Tibial nerve (tissue), 4 donors: ENCODE data around the gene VDR. TPM values are rescaled to one million over a fixed set of nuclear protein-coding genes. Genes with fewer than 3 reads are reported as not detected.

Experiments
- DNase-seq, 2 donors: peaks; one replicate each; pipeline ENCODE4 v3.0.0-alpha.2; 2019; ENCODE audit warnings: low spot score in 2 of 2
- H3K27ac ChIP-seq, 4 donors: fragments of 200-600 bp; sonication (generic) in 3 of 4; one replicate each; pipeline ENCODE4 v1.5.1; 2017 to 2019; ENCODE audit warnings: mild to moderate bottlenecking in 1 of 4
- H3K27me3 ChIP-seq, 2 donors: fragments of 200-600 bp; sonication (generic) in 1 of 2; one replicate each; pipeline versions ENCODE4 v1.5.1 to v1.6.0; 2017 to 2019
- H3K36me3 ChIP-seq, 3 donors: fragments of 200-600 bp; sonication (generic); one replicate each; pipeline ENCODE4 v1.5.1; 2018 to 2019
- H3K4me1 ChIP-seq, 4 donors: fragments of 200-600 bp; sonication (generic) in 3 of 4; one replicate each; pipeline ENCODE4 v1.5.1; 2017 to 2019
- H3K4me3 ChIP-seq, 4 donors: fragments of 200-600 bp; sonication (generic) in 3 of 4; one replicate each; pipeline ENCODE4 v1.5.1; 2017 to 2019; ENCODE audit warnings: mild to moderate bottlenecking in 1 of 4, moderate library complexity in 1 of 4
- H3K9me3 ChIP-seq, 4 donors: fragments of 200-600 bp; sonication (generic) in 3 of 4; one replicate each; pipeline ENCODE4 v1.5.1; 2017 to 2019
- EP300 ChIP-seq, 2 donors: sonication (generic); formaldehyde crosslinking; IDR thresholded peaks; one replicate each; pipeline ENCODE4 v1.6.1; 2017; ENCODE audit warnings: antibody characterized with exemption in 2 of 2, mild to moderate bottlenecking in 1 of 2
- POLR2A ChIP-seq, 2 donors: fragments of 450-650 bp; IDR thresholded peaks; one replicate each; pipeline ENCODE4 v1.6.1; 2017; ENCODE audit warnings: antibody characterized with exemption in 2 of 2, mild to moderate bottlenecking in 2 of 2, moderate library complexity in 2 of 2
- WGBS, 2 donors: methylation state at CpG; one replicate each; pipeline ENCODE4 v1.1.5; 2018; 5-methylcytosine and 5-hydroxymethylcytosine counted together
- total RNA-seq, 4 donors: library from RNA; depleted of rRNA; stranded (reverse); fragments of >200 nt; gene quantifications; one replicate each; pipeline ENCODE4 v1.1.0, GENCODE V29; 2016
- TF ChIP-seq, protein P1 (sequence below), 5 experiments: fragments of 200-600 bp in 3 of 5; fragments of 450-650 bp in 2 of 5; sonication (generic) in 3 of 5; IDR thresholded peaks; one replicate each; pipeline ENCODE4 v1.5.1; 2016 to 2019; ENCODE audit warnings: antibody characterized with exemption in 5 of 5, mild to moderate bottlenecking in 3 of 5, moderate library complexity in 2 of 5

The VDR gene
- total RNA-seq, 4 donors from 2014 or later: 0.78 to 6.6 (median 1.1) TPM

DNA sequence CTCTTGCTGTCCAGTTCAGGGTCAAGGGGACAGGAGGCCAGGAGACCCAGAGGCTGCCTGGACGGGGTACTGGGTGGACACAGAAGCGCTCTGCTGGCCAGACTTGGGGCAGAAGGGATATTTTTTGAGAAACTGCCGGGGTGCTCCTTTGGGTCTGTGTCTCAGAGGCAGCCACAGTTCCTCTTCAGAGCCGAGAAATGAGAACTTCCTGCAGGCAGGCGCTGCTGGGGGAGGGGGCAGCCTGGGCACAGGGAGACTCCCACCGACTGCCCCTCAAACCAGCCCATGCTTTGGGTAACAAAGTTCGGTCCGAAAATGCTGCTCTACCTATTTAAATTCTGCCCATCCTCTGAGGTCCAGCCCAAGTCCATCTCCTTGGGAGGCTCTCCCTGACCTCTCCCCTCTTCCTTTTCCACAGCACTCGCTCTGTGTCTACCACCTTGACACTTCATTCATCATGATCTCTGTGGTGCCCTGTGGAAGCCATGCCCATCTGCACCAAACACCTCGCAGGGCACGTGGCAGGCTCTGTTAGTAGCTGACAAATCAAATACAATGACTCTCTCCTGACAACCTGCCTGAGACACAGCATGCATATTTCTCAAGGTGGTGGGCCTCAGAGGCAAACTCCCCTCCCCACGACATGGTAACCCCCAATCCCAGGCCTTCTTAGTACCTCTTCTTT is 101.5 kb downstream of the VDR start:
- H3K4me3 ChIP-seq: no peak overlapping the region
- H3K36me3 ChIP-seq: peaks cover 0 to 15% (median 4%) of the 10 kb centered on the region in 3 donors
- 69 to 73% methylated on average over 12 of the region's 12 CpGs for WGBS, 2 donors
- peaks cover 7 to 100% (median 92%) of the 10 kb centered on the region in 4 donors for H3K4me1 ChIP-seq
- no peak for DNase-seq
- no peaks in the 10 kb centered on the region for H3K27me3 ChIP-seq
- no peak for TF ChIP-seq POLR2A (IDR thresholded peaks at IDR 0.05)
- TF ChIP-seq, protein P1, sequence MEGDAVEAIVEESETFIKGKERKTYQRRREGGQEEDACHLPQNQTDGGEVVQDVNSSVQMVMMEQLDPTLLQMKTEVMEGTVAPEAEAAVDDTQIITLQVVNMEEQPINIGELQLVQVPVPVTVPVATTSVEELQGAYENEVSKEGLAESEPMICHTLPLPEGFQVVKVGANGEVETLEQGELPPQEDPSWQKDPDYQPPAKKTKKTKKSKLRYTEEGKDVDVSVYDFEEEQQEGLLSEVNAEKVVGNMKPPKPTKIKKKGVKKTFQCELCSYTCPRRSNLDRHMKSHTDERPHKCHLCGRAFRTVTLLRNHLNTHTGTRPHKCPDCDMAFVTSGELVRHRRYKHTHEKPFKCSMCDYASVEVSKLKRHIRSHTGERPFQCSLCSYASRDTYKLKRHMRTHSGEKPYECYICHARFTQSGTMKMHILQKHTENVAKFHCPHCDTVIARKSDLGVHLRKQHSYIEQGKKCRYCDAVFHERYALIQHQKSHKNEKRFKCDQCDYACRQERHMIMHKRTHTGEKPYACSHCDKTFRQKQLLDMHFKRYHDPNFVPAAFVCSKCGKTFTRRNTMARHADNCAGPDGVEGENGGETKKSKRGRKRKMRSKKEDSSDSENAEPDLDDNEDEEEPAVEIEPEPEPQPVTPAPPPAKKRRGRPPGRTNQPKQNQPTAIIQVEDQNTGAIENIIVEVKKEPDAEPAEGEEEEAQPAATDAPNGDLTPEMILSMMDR (IDR thresholded peaks at IDR 0.05): no peak
- TF ChIP-seq EP300 (IDR thresholded peaks at IDR 0.05): no peak
- H3K27ac ChIP-seq: peak overlapping the region in 3 of 4 donors; percentile 48 to 98 (median 85)
- no peaks in the 10 kb centered on the region for H3K9me3 ChIP-seq

DNA sequence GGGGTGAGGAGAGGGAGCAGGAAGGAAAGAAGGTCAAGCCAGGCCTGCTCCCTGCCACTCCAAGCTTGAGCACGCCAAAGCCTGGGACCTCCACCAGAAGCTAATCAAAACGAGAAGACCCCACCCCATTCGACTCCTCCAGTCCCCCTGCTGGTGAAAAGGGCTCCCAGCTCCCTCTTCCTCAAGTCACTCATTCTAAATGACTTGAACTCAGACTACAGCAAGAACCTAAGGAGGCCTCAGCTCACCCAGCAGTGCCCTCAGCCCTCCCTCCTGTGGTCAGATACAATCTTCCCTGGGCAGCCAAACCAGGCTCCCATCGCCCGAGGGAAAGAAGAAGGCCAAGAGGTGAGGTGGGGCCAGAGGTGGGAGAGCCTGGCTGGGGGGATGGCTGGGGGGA is 102.5 kb downstream of the VDR start:
- Histone ChIP-seq H3K4me3 (no peak overlapping the region), H3K4me1 (peaks cover 7 to 94% (median 82%) of the 10 kb centered on the region in 4 donors), H3K36me3 (peaks cover 0 to 26% (median 8%) of the 10 kb centered on the region in 3 donors), H3K9me3 (no peaks in the 10 kb centered on the region), H3K27me3 (no peaks in the 10 kb centered on the region), H3K27ac (peak overlapping the region; percentile 2 to 98 (median 51))
- TF ChIP-seq POLR2A (IDR thresholded peaks at IDR 0.05) (no peak), EP300 (IDR thresholded peaks at IDR 0.05) (no peak)
- TF ChIP-seq, protein P1 (IDR thresholded peaks at IDR 0.05): peak in 2 of 5 experiments; percentile 6 to 20
- DNase-seq: no peak
- 22 to 25% methylated on average over 5 of the region's 5 CpGs for WGBS, 2 donors

DNA sequence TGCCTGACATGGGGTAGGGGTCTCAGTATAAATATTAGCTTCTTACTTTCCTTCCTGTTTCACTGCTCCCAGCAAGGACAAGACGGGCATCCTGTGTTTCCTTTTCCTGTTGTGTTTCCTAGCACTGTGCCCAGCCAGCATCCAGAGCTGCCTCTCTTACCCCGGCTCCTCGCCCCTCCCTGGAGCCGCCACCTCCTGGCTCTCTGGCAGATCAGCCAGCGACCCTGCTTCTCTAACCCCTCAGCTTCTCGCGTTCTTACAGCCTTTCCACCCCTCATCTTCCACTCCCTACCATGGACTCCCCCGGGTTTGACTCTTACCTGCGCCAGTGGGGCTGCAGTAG is 102.9 kb downstream of the VDR start:
- DNase-seq: no peak
- no peaks in the 10 kb centered on the region for H3K9me3 ChIP-seq
- 42 to 46% methylated on average over 9 of the region's 9 CpGs for WGBS, 2 donors
- H3K27me3 ChIP-seq: no peaks in the 10 kb centered on the region
- TF ChIP-seq, protein P1 (IDR thresholded peaks at IDR 0.05): no peak
- TF ChIP-seq POLR2A (IDR thresholded peaks at IDR 0.05): no peak
- no peak for TF ChIP-seq EP300 (IDR thresholded peaks at IDR 0.05)
- peaks cover 0 to 30% (median 8%) of the 10 kb centered on the region in 3 donors for H3K36me3 ChIP-seq
- H3K27ac ChIP-seq: peak overlapping the region in 3 of 4 donors; percentile 17 to 98 (median 85)
- H3K4me3 ChIP-seq: no peak overlapping the region
- H3K4me1 ChIP-seq: peaks cover 7 to 90% (median 78%) of the 10 kb centered on the region in 4 donors

DNA sequence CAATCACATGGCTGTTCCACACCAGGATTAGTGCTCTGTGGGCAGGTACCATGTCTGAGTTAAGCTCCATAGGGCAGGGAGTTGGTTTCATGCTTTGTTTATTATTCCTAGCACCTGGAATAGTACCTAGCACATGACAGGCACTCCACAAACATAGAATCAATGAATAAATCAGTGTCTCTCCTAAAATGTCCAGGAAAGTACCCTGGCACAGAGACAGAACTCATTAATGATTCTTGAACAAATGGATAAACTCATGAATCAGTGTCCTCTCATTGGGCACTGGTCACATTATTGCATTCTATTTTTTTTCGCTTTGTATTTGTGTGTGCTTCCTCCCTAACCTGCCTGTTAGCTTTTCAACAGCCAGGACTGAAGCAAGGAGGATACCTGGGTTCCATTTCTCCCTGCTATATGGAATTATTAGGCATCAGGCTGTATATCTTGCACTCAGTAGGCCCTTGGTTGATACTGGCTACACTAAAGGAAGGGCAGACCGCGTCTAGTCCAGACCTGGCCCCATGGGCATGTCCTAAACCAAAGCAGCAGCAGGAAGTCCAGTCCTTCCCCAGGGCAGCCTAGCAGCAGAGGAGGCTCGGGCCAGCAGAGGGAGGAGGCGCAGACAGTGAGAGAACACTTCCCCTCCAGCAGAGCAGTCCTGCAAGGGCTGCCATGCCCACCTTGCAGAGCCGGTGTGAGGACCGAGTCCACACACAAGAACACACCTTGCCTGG is 103.5 kb downstream of the VDR start:
- WGBS, 2 donors: 55 to 66% methylated on average over 7 of the region's 7 CpGs
- no peaks in the 10 kb centered on the region for H3K27me3 ChIP-seq
- no peak for DNase-seq
- no peak overlapping the region for H3K4me3 ChIP-seq
- H3K36me3 ChIP-seq: peaks cover 0 to 35% (median 8%) of the 10 kb centered on the region in 3 donors
- peaks cover 7 to 85% (median 73%) of the 10 kb centered on the region in 4 donors for H3K4me1 ChIP-seq
- peak overlapping the region in 2 of 4 donors; percentile 85 to 98 for H3K27ac ChIP-seq
- no peak for TF ChIP-seq POLR2A (IDR thresholded peaks at IDR 0.05)
- TF ChIP-seq, protein P1 (IDR thresholded peaks at IDR 0.05): peak in 3 of 5 experiments; percentile 21 to 43 (median 26)
- TF ChIP-seq EP300 (IDR thresholded peaks at IDR 0.05): no peak
- H3K9me3 ChIP-seq: no peaks in the 10 kb centered on the region

DNA sequence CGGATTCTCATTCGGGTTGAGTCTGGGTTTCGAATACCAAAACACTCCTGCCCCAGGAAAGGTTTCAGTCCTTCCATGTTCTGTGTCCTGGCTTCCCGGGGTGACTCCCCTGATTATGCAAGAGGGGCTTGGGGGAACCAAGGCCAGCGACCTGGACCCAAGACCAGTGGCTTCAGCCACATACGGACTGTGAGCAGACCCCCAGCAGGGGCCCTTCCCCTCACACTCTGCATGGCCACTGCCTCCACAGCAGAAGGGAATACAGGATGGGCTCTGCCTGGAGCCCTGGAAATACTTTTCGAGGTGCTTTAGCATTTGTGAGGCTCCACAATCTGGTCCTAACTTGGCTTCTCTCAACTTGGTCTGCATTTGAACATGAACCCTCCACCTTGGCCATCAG is 104.2 kb downstream of the VDR start:
- H3K27me3 ChIP-seq: no peaks in the 10 kb centered on the region
- no peaks in the 10 kb centered on the region for H3K9me3 ChIP-seq
- WGBS, 2 donors: 78 to 85% methylated on average over 4 to 6 of the region's 7 CpGs
- DNase-seq: no peak
- peaks cover 0 to 43% (median 12%) of the 10 kb centered on the region in 3 donors for H3K36me3 ChIP-seq
- H3K4me1 ChIP-seq: peaks cover 7 to 77% (median 66%) of the 10 kb centered on the region in 4 donors
- TF ChIP-seq, protein P1 (IDR thresholded peaks at IDR 0.05): no peak
- TF ChIP-seq POLR2A (IDR thresholded peaks at IDR 0.05): no peak
- no peak for TF ChIP-seq EP300 (IDR thresholded peaks at IDR 0.05)
- H3K27ac ChIP-seq: peak overlapping the region in 3 of 4 donors; percentile 14 to 98 (median 85)
- H3K4me3 ChIP-seq: no peak overlapping the region
